Measurements from ENCODE around the gene LUZP1. TPM values are rescaled to one million over a fixed set of nuclear protein-coding genes. Genes with fewer than 3 reads are reported as not detected.

LUZP1 gene
- total RNA-seq, 1 experiment from 2014 or later: 22.4 TPM

GRCh38 chr1:23088027-23088426, 80.6 kb downstream of the LUZP1 start:
- H3K36me3 ChIP-seq (ENCODE audit: control insufficient read depth in 1 of 2, insufficient read depth in 2 of 2, low read length in 2 of 2): peaks cover 37 to 39% of the 10 kb centered on the region in 2 experiments; a peak in 3 of 4 replicates
- ChIA-PET POLR2A (interaction anchor here (0.6 kb wide), 1 partner anchor 84 kb away, joined by 3 read pairs; no protein-coding TSS in a partner anchor), RAD21 (ENCODE audit: low non-redundant PET in 1 of 2, low total read pairs in 2 of 2, uncharacterized antibody in 2 of 2, unreplicated experiment in 2 of 2) (no interaction called here), CTCF (interaction anchor here (1.1 kb wide), 1 partner anchor 111 kb away, joined by 3 read pairs; no protein-coding TSS in a partner anchor)
- H3K4me3 ChIP-seq (replicated peaks in 1 of 2; ENCODE audit: low read depth in 1 of 2, low read length in 2 of 2): no peak overlapping the region
- H3K27ac ChIP-seq (ENCODE audit: low read depth, low read length): no peak overlapping the region
- H3K79me2 ChIP-seq (ENCODE audit: insufficient read depth, low read length): no peaks in the 10 kb centered on the region
- H4K20me1 ChIP-seq (ENCODE audit: insufficient read depth): no peaks in the 10 kb centered on the region
- no peak overlapping the region for H2AFZ ChIP-seq (ENCODE audit: low read depth, low read length, poor library complexity, severe bottlenecking)
- H3K4me1 ChIP-seq (ENCODE audit: control insufficient read depth in 1 of 2, insufficient read depth in 2 of 2, low read length in 2 of 2): no peaks in the 10 kb centered on the region
- no peak for ATAC-seq
- BruUV-seq (replicated peaks): no TSS peak
- no peak for TF ChIP-seq POLR2A (IDR thresholded peaks at IDR 0.05; ENCODE audit: borderline replicate concordance, extremely low read depth, insufficient read depth, insufficient read length)
- TF ChIP-seq SP1 (IDR thresholded peaks at IDR 0.05; ENCODE audit: low read depth): no peak
- no peak for TF ChIP-seq MAX (IDR thresholded peaks at IDR 0.05)
- TF ChIP-seq JUND (IDR thresholded peaks at IDR 0.05): no peak
- TF ChIP-seq CEBPB (IDR thresholded peaks at IDR 0.05; ENCODE audit: low read depth): no peak
- TF ChIP-seq TCF7L2 (IDR thresholded peaks at IDR 0.05; ENCODE audit: borderline replicate concordance, extremely low read depth, insufficient read depth, insufficient read length): no peak
- TF ChIP-seq SIN3A (IDR thresholded peaks at IDR 0.05; ENCODE audit: low read depth): no peak
- TF ChIP-seq EZH2phosphoT487 (IDR thresholded peaks at IDR 0.05; ENCODE audit: borderline replicate concordance): no peak
- no peak for TF ChIP-seq SRF (IDR thresholded peaks at IDR 0.05; ENCODE audit: low read depth)
- no peak for TF ChIP-seq ATF3 (IDR thresholded peaks at IDR 0.05)
- no peak for TF ChIP-seq EZH2 (IDR thresholded peaks at IDR 0.05)
- TF ChIP-seq POLR2AphosphoS5 (IDR thresholded peaks at IDR 0.05; ENCODE audit: low read depth, low read length): no peak
- no peak for TF ChIP-seq ELF1 (IDR thresholded peaks at IDR 0.05; ENCODE audit: borderline replicate concordance, low read depth)
- no peak for TF ChIP-seq REST (IDR thresholded peaks at IDR 0.05; ENCODE audit: low read depth)
- TF ChIP-seq YY1 (IDR thresholded peaks at IDR 0.05; ENCODE audit: extremely low read depth, insufficient replicate concordance, low read depth, low read length): no peak
- no peak overlapping the region for H3K9ac ChIP-seq (ENCODE audit: low read length)
- intact Hi-C loops (cut with micrococcal nuclease): no loop called here
- no peaks in the 10 kb centered on the region for H3K27me3 ChIP-seq (ENCODE audit: insufficient read depth, low read length)
- no peaks in the 10 kb centered on the region for H3K9me2 ChIP-seq (ENCODE audit: insufficient read depth)
- DNase-seq (ENCODE audit: low read depth, low spot score): no peak
- H3K4me2 ChIP-seq (ENCODE audit: low read length): no peak overlapping the region
- H3K9me3 ChIP-seq (ENCODE audit: control insufficient read depth in 1 of 2, insufficient read depth in 1 of 2, low read depth in 1 of 2, low read length in 2 of 2): no peaks in the 10 kb centered on the region
